DMS53 treated with DMSO at 0.1 percent for 48 hours (cell line): Measurements from ENCODE around the gene KMT2B.

Experiments used
- DNase-seq: peaks from one replicate; lab custom pipeline; 2025; ENCODE audit not compliant: unreplicated experiment; lab: John Stamatoyannopoulos, UW

KMT2B gene

GRCh38 chr19:35740423-35741202 is 22.8 kb downstream of the KMT2B start:
- DNase-seq, result peak; percentile 99

GRCh38 chr19:35741203-35741515 is 23.4 kb downstream of the KMT2B start:
- no peak for DNase-seq

GRCh38 chr19:35742121-35742724 is 24.4 kb downstream of the KMT2B start, which contains the start of gene IGFLR1:
Gene IGFLR1, minus strand, starts transcription at chr19:35742452. Its CDS starts 1,272 bp downstream, at chr19:35741180.
- DNase-seq, result no peak

GRCh38 chr19:35743640-35744429 is 26.0 kb downstream of the KMT2B start:
- no peak for DNase-seq

- peak; percentile 97 for DNase-seq
These were observed 26.9 kb downstream of the KMT2B start for GRCh38 chr19:35744430-35745327.

GRCh38 chr19:35745328-35746086 is 27.7 kb downstream of the KMT2B start, which contains the start of the genes PSENEN and U2AF1L4:
Gene PSENEN, plus strand, starts transcription at chr19:35745651. Its CDS starts 280 bp downstream, at chr19:35745931.
Gene U2AF1L4, minus strand, starts transcription at chr19:35745418. Its CDS starts 27 bp downstream, at chr19:35745391.
- peak; percentile 99 for DNase-seq

GRCh38 chr19:35746087-35746462 is 28.3 kb downstream of the KMT2B start:
- no peak for DNase-seq

- no peak for DNase-seq
These were observed 28.7 kb downstream of the KMT2B start for GRCh38 chr19:35746531-35746930.

- peak; percentile 99 for DNase-seq
These were observed 30.6 kb downstream of the KMT2B start, which contains the start of gene LIN37 for GRCh38 chr19:35748106-35749020. Gene LIN37, plus strand, starts transcription at chr19:35748576. Its CDS starts 149 bp downstream, at chr19:35748725.

- DNase-seq, result no peak
These were observed 32.4 kb downstream of the KMT2B start for GRCh38 chr19:35750167-35750566.

GRCh38 chr19:35751839-35752745 is 34.3 kb downstream of the KMT2B start:
- no peak for DNase-seq

- DNase-seq, result no peak
These were observed 35.0 kb downstream of the KMT2B start for GRCh38 chr19:35752746-35753350.

- no peak for DNase-seq
These were observed 36.0 kb downstream of the KMT2B start for GRCh38 chr19:35753634-35754369.

- DNase-seq, result no peak
These were observed 36.7 kb downstream of the KMT2B start for GRCh38 chr19:35754370-35755130.

GRCh38 chr19:35755131-35755549 is 37.3 kb downstream of the KMT2B start:
- no peak for DNase-seq
